ENCODE results near the gene MTRF1. TPM values are rescaled to one million over a fixed set of nuclear protein-coding genes. Genes with fewer than 3 reads are reported as not detected.

MTRF1 gene
- total RNA-seq, 1 donor from 2014 or later, result 13.7 TPM

DNA sequence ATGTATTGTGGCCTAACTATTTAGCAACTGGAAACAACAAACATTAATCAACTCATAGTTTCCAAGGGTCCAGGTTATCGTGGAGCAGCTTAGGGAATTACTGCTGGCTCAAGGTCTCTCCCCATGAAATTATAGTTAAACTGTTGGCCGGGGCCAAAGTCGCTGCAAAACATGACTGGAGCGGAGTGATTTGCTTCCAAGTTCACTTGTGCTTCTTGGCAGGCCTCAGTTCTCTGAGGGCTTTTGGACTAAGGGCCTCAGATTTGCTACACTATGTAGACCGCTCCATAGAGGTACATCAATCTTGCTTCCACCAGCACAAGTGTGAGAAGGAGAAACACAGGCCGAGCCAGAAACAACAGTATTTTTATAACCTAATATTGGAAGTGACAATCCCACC, 59.6 kb downstream of the MTRF1 start:
- Histone ChIP-seq H3K36me3 (no peaks in the 10 kb centered on the region), H3K4me3 (no peak overlapping the region), H3K27ac (no peak overlapping the region), H3K9me3 (peaks cover 9% of the 10 kb centered on the region), H3K27me3 (ENCODE audit: low read depth) (no peaks in the 10 kb centered on the region), H3K4me1 (no peaks in the 10 kb centered on the region)
- ATAC-seq (no peak), DNase-seq (no peak)
- TF ChIP-seq, protein P1, sequence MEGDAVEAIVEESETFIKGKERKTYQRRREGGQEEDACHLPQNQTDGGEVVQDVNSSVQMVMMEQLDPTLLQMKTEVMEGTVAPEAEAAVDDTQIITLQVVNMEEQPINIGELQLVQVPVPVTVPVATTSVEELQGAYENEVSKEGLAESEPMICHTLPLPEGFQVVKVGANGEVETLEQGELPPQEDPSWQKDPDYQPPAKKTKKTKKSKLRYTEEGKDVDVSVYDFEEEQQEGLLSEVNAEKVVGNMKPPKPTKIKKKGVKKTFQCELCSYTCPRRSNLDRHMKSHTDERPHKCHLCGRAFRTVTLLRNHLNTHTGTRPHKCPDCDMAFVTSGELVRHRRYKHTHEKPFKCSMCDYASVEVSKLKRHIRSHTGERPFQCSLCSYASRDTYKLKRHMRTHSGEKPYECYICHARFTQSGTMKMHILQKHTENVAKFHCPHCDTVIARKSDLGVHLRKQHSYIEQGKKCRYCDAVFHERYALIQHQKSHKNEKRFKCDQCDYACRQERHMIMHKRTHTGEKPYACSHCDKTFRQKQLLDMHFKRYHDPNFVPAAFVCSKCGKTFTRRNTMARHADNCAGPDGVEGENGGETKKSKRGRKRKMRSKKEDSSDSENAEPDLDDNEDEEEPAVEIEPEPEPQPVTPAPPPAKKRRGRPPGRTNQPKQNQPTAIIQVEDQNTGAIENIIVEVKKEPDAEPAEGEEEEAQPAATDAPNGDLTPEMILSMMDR (IDR thresholded peaks at IDR 0.05), result no peak
- intact Hi-C loops (cut with DNase I), result no loop called here

DNA sequence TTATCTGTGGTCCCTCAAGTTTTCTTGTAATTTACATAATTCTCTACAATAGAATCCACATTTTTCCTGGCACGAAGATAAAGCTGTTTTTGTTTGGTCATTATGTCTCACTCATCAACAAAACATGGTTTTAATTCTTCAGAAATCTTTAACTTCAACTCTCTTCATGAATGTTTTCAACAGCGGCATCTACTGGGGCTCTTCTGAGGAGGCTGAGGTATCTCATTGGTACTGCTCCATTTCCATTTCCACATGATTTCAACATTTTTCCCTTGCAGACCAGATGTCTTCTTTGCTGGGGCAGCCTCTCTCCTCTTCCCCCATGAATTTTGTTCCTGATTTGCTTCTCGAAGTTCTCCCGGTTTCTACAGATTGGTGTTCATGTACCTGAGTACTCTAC, 63.2 kb downstream of the MTRF1 start:
- DNase-seq (no peak), ATAC-seq (no peak)
- no peak overlapping the region for H3K27ac ChIP-seq
- no peak overlapping the region for H3K4me3 ChIP-seq
- TF ChIP-seq, protein P1 (IDR thresholded peaks at IDR 0.05), result no peak
- no peaks in the 10 kb centered on the region for H3K27me3 ChIP-seq (ENCODE audit: low read depth)
- H3K36me3 ChIP-seq, result no peaks in the 10 kb centered on the region
- H3K9me3 ChIP-seq, result no peaks in the 10 kb centered on the region
- intact Hi-C loops (cut with DNase I), result no loop called here
- H3K4me1 ChIP-seq, result no peaks in the 10 kb centered on the region

GRCh38 chr13:41199526-41199925, 63.9 kb downstream of the MTRF1 start:
- H3K27me3 ChIP-seq (ENCODE audit: low read depth), result no peaks in the 10 kb centered on the region
- H3K9me3 ChIP-seq, result no peaks in the 10 kb centered on the region
- ATAC-seq (no peak), DNase-seq (no peak)
- TF ChIP-seq, protein P1 (IDR thresholded peaks at IDR 0.05), result no peak
- H3K4me3 ChIP-seq, result no peak overlapping the region
- H3K4me1 ChIP-seq, result no peaks in the 10 kb centered on the region
- H3K27ac ChIP-seq, result no peak overlapping the region
- no peaks in the 10 kb centered on the region for H3K36me3 ChIP-seq
- intact Hi-C loops (cut with DNase I), result no loop called here

- no peak overlapping the region for H3K4me3 ChIP-seq
- H3K36me3 ChIP-seq, result no peaks in the 10 kb centered on the region
- TF ChIP-seq, protein P1 (IDR thresholded peaks at IDR 0.05), result no peak
- DNase-seq (no peak), ATAC-seq (no peak)
- H3K27me3 ChIP-seq (ENCODE audit: low read depth), result no peaks in the 10 kb centered on the region
- no peaks in the 10 kb centered on the region for H3K9me3 ChIP-seq
- H3K4me1 ChIP-seq, result no peaks in the 10 kb centered on the region
- intact Hi-C loops (cut with DNase I), result no loop called here
- no peak overlapping the region for H3K27ac ChIP-seq
These were observed 64.3 kb downstream of the MTRF1 start for GRCh38 chr13:41199079-41199478.

DNA sequence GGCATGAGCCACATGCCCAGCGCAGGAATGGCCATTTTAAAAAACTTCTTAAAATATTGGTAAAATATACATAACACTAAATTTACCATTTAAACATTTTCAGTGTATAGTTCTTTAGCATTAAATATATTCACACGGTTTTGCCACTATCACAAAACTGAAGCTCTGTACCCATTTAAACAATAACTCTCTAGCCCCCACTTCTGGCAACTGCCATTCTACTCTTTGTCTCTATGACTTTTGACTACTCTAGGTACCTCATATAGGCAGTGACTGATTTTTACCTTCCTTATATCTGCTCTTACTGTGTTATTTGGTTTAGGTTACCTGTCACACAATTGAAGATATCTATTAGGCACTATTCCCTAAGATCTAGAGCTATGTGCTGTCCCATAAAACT, 66.8 kb downstream of the MTRF1 start:
- DNase-seq, result no peak
- ATAC-seq, result no peak
- H3K27me3 ChIP-seq (ENCODE audit: low read depth), result no peaks in the 10 kb centered on the region
- H3K27ac ChIP-seq, result no peak overlapping the region
- peaks cover 20% of the 10 kb centered on the region for H3K4me1 ChIP-seq
- H3K4me3 ChIP-seq, result no peak overlapping the region
- H3K36me3 ChIP-seq, result no peaks in the 10 kb centered on the region
- no peaks in the 10 kb centered on the region for H3K9me3 ChIP-seq
- TF ChIP-seq, protein P1 (IDR thresholded peaks at IDR 0.05), result no peak
- intact Hi-C loops (cut with DNase I), result no loop called here

GRCh38 chr13:41196011-41196410, 67.4 kb downstream of the MTRF1 start:
- Histone ChIP-seq H3K36me3 (no peaks in the 10 kb centered on the region), H3K4me3 (no peak overlapping the region), H3K27me3 (ENCODE audit: low read depth) (no peaks in the 10 kb centered on the region), H3K4me1 (peaks cover 20% of the 10 kb centered on the region), H3K9me3 (no peaks in the 10 kb centered on the region), H3K27ac (no peak overlapping the region)
- TF ChIP-seq, protein P1 (IDR thresholded peaks at IDR 0.05), result no peak
- no peak for DNase-seq
- no peak for ATAC-seq
- intact Hi-C loops (cut with DNase I), result no loop called here

Data from lower lobe of right lung (tissue), 2 donors.